B cell (primary cell): ENCODE data around the gene SFXN5. TPM values are rescaled to one million over a fixed set of nuclear protein-coding genes. Genes with fewer than 3 reads are reported as not detected.

Source experiments
- ATAC-seq: fragments of 200-7000 bp; cut with Tn5 transposase; one replicate; pipeline ENCODE4 v1.10.0; 2021; ENCODE audit warnings: low read depth, mild to moderate bottlenecking, moderate number of reproducible peaks, moderate library complexity
- CTCF ChIA-PET: fragments of 350-600 bp; sonication (Branson Sonifier 250); formaldehyde crosslinking; loops from one replicate; lab custom pipeline; 2021; ENCODE audit warnings: antibody characterized with exemption, inconsistent platforms; lab: Charles Lee
- POLR2A ChIA-PET: fragments of 350-600 bp; sonication (Branson Sonifier 250); formaldehyde crosslinking; loops from one replicate; lab custom pipeline; 2021; ENCODE audit warnings: antibody characterized with exemption; lab: Charles Lee
- DNase-seq: peaks from one replicate; pipeline ENCODE4 v3.0.0; 2013
- H2AFZ ChIP-seq: 2 replicates; pipeline ENCODE4 v1.6.1; 2012; ENCODE audit warnings: mild to moderate bottlenecking, low read depth, low read length; ENCODE audit not compliant: insufficient read depth, poor library complexity, severe bottlenecking
- H3K27ac ChIP-seq, 2 donors: 1 replicate in 1 of 2; 2 replicates in 1 of 2; pipeline ENCODE4 v1.5.1; 2012 to 2013; ENCODE audit warnings: low read length in 2 of 2, mild to moderate bottlenecking in 2 of 2, moderate library complexity in 1 of 2
- H3K27me3 ChIP-seq, 4 experiments: fragments of 200-600 bp in 1 of 4; sonication (generic) in 1 of 4; replicated peaks in 1 of 4; 1 replicate in 2 of 4; 2 replicates in 2 of 4; pipeline versions ENCODE4 v1.6.1 to v1.7.0; 2013 to 2016; ENCODE audit warnings: low read length in 3 of 4, mild to moderate bottlenecking in 2 of 4, mixed read lengths in 1 of 4, moderate library complexity in 1 of 4; ENCODE audit not compliant: insufficient read depth in 4 of 4, control insufficient read depth in 3 of 4; ENCODE audit errors: control extremely low read depth in 1 of 4
- H3K36me3 ChIP-seq, 2 experiments: replicated peaks in 1 of 2; 1 replicate in 1 of 2; 2 replicates in 1 of 2; pipeline versions ENCODE4 v1.6.1 to v1.7.1; 2013; ENCODE audit warnings: low read length in 1 of 2; ENCODE audit not compliant: insufficient read depth in 2 of 2, control insufficient read depth in 1 of 2; ENCODE audit errors: control extremely low read depth in 1 of 2, extremely low read depth in 1 of 2
- H3K4me1 ChIP-seq, 2 donors: fragments of 200-600 bp in 1 of 2; sonication (generic) in 1 of 2; 1 replicate in 1 of 2; 2 replicates in 1 of 2; pipeline versions ENCODE4 v1.5.1 to v1.6.1; 2013 to 2017; ENCODE audit warnings: low read length in 2 of 2; ENCODE audit not compliant: control insufficient read depth in 2 of 2, insufficient read depth in 2 of 2
- H3K4me2 ChIP-seq: replicated peaks from 2 replicates; pipeline ENCODE3; 2012; ENCODE audit warnings: mild to moderate bottlenecking, low read depth, low read length; ENCODE audit not compliant: poor library complexity, severe bottlenecking
- H3K4me3 ChIP-seq, 5 experiments: fragments of 200-600 bp in 1 of 5; sonication (generic) in 1 of 5; 1 replicate in 3 of 5; 2 replicates in 2 of 5; pipeline versions ENCODE4 v1.5.1 to v1.7.0; 2011 to 2016; ENCODE audit warnings: low read length in 4 of 5, mild to moderate bottlenecking in 4 of 5, low read depth in 2 of 5, control low read depth in 1 of 5, moderate library complexity in 1 of 5; ENCODE audit not compliant: insufficient read depth in 1 of 5; ENCODE audit errors: control extremely low read depth in 1 of 5, extremely low read depth in 1 of 5
- H3K79me2 ChIP-seq: fragments of 200-600 bp; sonication (generic); one replicate; pipeline ENCODE4 v1.6.0; 2016; ENCODE audit warnings: low read length; ENCODE audit not compliant: control insufficient read depth, insufficient read depth
- H3K9ac ChIP-seq: fragments of 200-600 bp; sonication (generic); 2 replicates; pipeline ENCODE4 v1.6.1; 2017; ENCODE audit warnings: mild to moderate bottlenecking, low read length, moderate library complexity
- H3K9me3 ChIP-seq, 3 donors: one replicate each; pipeline versions ENCODE4 v1.6.1 to v1.7.1; 2013; ENCODE audit warnings: low read length in 2 of 3; ENCODE audit not compliant: control insufficient read depth in 2 of 3, insufficient read depth in 1 of 3; ENCODE audit errors: control extremely low read depth in 1 of 3
- H4K20me1 ChIP-seq: 2 replicates; pipeline ENCODE4 v1.6.0; 2012; ENCODE audit warnings: mild to moderate bottlenecking, low read length; ENCODE audit not compliant: insufficient read depth, control insufficient read depth, poor library complexity, severe bottlenecking
- H3K27ac Mint-ChIP-seq: one replicate; pipeline ENCODE4 v1.8.0; 2021; ENCODE audit warnings: mixed read lengths
- H3K27me3 Mint-ChIP-seq: one replicate; pipeline ENCODE4 v1.8.0; 2021; ENCODE audit warnings: mixed read lengths
- H3K4me1 Mint-ChIP-seq: one replicate; pipeline ENCODE4 v1.8.0; 2021; ENCODE audit warnings: mixed read lengths
- H3K4me3 Mint-ChIP-seq: one replicate; pipeline ENCODE4 v1.8.0; 2021; ENCODE audit warnings: mixed read lengths
- H3K9me3 Mint-ChIP-seq: one replicate; pipeline ENCODE4 v1.8.0; 2022; ENCODE audit warnings: mixed read lengths; ENCODE audit not compliant: insufficient read depth
- EZH2 ChIP-seq: IDR thresholded peaks from 2 replicates; pipeline ENCODE4 v1.6.1; 2012; ENCODE audit warnings: borderline replicate concordance, low read depth, mild to moderate bottlenecking, moderate library complexity, low read length; ENCODE audit not compliant: insufficient read depth, poor library complexity, severe bottlenecking
- WGBS: methylation state at CpG from one replicate; pipeline ENCODE4 v1.1.5; 2013; ENCODE audit warnings: missing lambda C conversion rate; ENCODE audit not compliant: insufficient coverage; 5-methylcytosine and 5-hydroxymethylcytosine counted together
- intact Hi-C: fragments of 100-400 bp; cut with micrococcal nuclease; formaldehyde crosslinking; loops from one replicate; pipeline ENCODE4 v1.10.0; 2022
- polyA plus RNA-seq: library from polyadenylated mRNA; depleted of rRNA; stranded (reverse); fragments of >200 nt; gene quantifications from 2 replicates; pipeline ENCODE4 v1.2.3, GENCODE V29; 2012
- total RNA-seq, 2 donors: library from RNA; stranded (reverse); fragments of 120-200 nt in 1 of 2; gene quantifications; 1 replicate in 1 of 2; 2 replicates in 1 of 2; pipeline versions ENCODE4 v1.2.3 to v1.2.4, GENCODE V29; 2013 to 2022
- TF ChIP-seq, protein P1 (sequence below): fragments of 200-600 bp; IDR thresholded peaks from one replicate; pipeline ENCODE4 v1.8.0; 2022; ENCODE audit warnings: antibody characterized with exemption, mild to moderate bottlenecking

The SFXN5 gene
- total and polyA plus RNA-seq, 2 donors (not counting 1 experiment from before 2014, with no cell fraction given) = 8.0 to 16.9 TPM

DNA sequence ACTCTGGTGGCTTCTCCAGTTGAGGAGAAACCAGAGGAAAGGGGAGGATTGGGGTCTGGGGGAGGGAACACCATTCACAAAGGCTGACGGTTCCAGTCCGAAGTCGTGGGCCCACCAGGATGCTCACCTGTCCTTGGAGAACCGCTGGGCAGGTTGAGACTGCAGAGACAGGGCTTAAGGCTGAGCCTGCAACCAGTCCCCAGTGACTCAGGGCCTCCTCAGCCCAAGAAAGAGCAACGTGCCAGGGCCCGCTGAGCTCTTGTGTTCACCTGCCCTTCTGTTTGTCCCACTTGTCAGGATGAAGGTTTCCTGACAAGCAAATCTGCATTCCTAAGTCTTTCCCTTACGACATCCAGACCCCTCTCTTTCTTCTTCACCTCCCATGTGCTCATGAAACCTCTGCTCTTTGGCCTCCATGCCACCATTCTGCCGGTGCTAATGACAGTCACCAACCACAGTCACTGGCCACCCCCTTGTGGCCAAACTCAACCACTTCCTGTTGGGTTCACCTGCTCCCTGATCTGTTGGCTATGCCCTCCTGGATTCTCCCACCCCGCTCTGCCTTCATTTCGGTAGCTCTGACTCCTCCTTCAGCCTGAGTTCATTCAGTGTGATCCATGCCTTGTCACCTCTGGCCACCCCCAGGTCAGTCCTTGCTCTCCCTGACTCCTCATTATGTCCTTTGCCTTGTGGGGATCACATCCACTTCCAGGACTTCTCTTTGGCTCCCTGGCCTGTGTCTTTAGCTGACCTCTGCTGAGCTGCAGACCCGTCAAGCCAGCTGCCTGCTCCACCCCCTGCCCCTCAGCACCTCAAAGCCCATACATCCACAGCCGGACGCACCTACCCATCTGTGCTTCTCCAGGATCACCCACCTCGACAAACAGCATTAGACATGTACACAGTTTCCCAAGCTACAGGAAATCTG, 136.6 kb downstream of the SFXN5 start:
- WGBS = 84% methylated on average over 14 of the region's 14 CpGs
- intact Hi-C loops = no loop called here
- CTCF ChIA-PET = no interaction called here

More for the DNA sequence above, 136.6 kb downstream of the SFXN5 start:
- H3K27me3 ChIP-seq = peaks cover 0 to 20% (median 2%) of the 10 kb centered on the region in 4 experiments
- no peak overlapping the region for H3K27ac Mint-ChIP-seq
- no peak overlapping the region for H3K4me3 Mint-ChIP-seq
- no peak overlapping the region for H3K27ac ChIP-seq
- H3K4me1 ChIP-seq = no peaks in the 10 kb centered on the region
- TF ChIP-seq, protein P1, sequence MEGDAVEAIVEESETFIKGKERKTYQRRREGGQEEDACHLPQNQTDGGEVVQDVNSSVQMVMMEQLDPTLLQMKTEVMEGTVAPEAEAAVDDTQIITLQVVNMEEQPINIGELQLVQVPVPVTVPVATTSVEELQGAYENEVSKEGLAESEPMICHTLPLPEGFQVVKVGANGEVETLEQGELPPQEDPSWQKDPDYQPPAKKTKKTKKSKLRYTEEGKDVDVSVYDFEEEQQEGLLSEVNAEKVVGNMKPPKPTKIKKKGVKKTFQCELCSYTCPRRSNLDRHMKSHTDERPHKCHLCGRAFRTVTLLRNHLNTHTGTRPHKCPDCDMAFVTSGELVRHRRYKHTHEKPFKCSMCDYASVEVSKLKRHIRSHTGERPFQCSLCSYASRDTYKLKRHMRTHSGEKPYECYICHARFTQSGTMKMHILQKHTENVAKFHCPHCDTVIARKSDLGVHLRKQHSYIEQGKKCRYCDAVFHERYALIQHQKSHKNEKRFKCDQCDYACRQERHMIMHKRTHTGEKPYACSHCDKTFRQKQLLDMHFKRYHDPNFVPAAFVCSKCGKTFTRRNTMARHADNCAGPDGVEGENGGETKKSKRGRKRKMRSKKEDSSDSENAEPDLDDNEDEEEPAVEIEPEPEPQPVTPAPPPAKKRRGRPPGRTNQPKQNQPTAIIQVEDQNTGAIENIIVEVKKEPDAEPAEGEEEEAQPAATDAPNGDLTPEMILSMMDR = no peak
- TF ChIP-seq EZH2 = no peak
- no peak overlapping the region for H3K4me3 ChIP-seq
- no peak for DNase-seq
- no peaks in the 10 kb centered on the region for H3K4me1 Mint-ChIP-seq
- POLR2A ChIA-PET = no interaction called here
- peaks cover 19% of the 10 kb centered on the region for H3K27me3 Mint-ChIP-seq
- H2AFZ ChIP-seq = no peak overlapping the region
- no peaks in the 10 kb centered on the region for H3K36me3 ChIP-seq
- no peaks in the 10 kb centered on the region for H3K9me3 Mint-ChIP-seq
- no peak overlapping the region for H3K4me2 ChIP-seq
- ATAC-seq = no peak
- H3K79me2 ChIP-seq = no peaks in the 10 kb centered on the region
- H3K9me3 ChIP-seq = no peaks in the 10 kb centered on the region
- H3K9ac ChIP-seq = no peak overlapping the region
- no peaks in the 10 kb centered on the region for H4K20me1 ChIP-seq
